ENCODE data around the gene TMEM51.

TMEM51 gene

GRCh38 chr1:15210651-15211375, 57.3 kb downstream of the TMEM51 start:
- Histone ChIP-seq H3K36me3 (ENCODE audit: control insufficient read depth, insufficient read depth, low read length) (no peaks in the 10 kb centered on the region), H3K9me3 (ENCODE audit: control insufficient read depth, insufficient read depth, low read length) (no peaks in the 10 kb centered on the region), H3K9ac (ENCODE audit: low read depth, low read length) (no peak overlapping the region), H3K4me3 (ENCODE audit: low read depth, low read length) (no peak overlapping the region), H3K27ac (ENCODE audit: low read depth, low read length) (no peak overlapping the region), H3K4me1 (ENCODE audit: control insufficient read depth, insufficient read depth, low read length) (peaks cover 30% of the 10 kb centered on the region), H3K27me3 (ENCODE audit: control insufficient read depth, insufficient read depth, low read length) (no peaks in the 10 kb centered on the region)

DNA sequence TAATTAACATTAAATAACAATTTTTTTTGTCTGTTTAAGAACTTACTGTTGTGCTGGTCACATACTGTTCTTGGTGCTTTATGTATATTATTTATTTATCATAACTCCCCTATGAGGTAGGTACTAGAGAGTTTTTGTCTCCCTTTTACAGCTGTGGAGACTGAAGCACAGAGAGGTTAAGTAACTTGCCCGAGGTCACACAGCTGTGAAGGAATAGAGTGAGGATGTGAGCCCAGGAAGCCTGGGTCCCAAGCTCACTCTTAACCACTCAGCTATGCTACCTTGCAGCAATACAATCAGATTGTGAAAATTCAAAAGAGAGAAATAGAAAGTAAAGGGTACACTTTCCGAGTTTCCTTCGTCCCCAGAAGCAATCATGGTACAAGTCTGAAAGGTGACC, 57.9 kb downstream of the TMEM51 start:
- Histone ChIP-seq H3K9me3 (ENCODE audit: control insufficient read depth, insufficient read depth, low read length) (no peaks in the 10 kb centered on the region), H3K9ac (ENCODE audit: low read depth, low read length) (no peak overlapping the region), H3K4me1 (ENCODE audit: control insufficient read depth, insufficient read depth, low read length) (peaks cover 24% of the 10 kb centered on the region), H3K36me3 (ENCODE audit: control insufficient read depth, insufficient read depth, low read length) (no peaks in the 10 kb centered on the region), H3K4me3 (ENCODE audit: low read depth, low read length) (no peak overlapping the region), H3K27ac (ENCODE audit: low read depth, low read length) (no peak overlapping the region), H3K27me3 (ENCODE audit: control insufficient read depth, insufficient read depth, low read length) (no peaks in the 10 kb centered on the region)

- Histone ChIP-seq H3K4me3 (ENCODE audit: low read depth, low read length) (no peak overlapping the region), H3K9me3 (ENCODE audit: control insufficient read depth, insufficient read depth, low read length) (no peaks in the 10 kb centered on the region), H3K36me3 (ENCODE audit: control insufficient read depth, insufficient read depth, low read length) (no peaks in the 10 kb centered on the region), H3K27ac (ENCODE audit: low read depth, low read length) (no peak overlapping the region), H3K9ac (ENCODE audit: low read depth, low read length) (no peak overlapping the region), H3K27me3 (ENCODE audit: control insufficient read depth, insufficient read depth, low read length) (no peaks in the 10 kb centered on the region), H3K4me1 (ENCODE audit: control insufficient read depth, insufficient read depth, low read length) (peaks cover 14% of the 10 kb centered on the region)
Measured at GRCh38 chr1:15212216-15212953, 58.8 kb downstream of the TMEM51 start.

DNA sequence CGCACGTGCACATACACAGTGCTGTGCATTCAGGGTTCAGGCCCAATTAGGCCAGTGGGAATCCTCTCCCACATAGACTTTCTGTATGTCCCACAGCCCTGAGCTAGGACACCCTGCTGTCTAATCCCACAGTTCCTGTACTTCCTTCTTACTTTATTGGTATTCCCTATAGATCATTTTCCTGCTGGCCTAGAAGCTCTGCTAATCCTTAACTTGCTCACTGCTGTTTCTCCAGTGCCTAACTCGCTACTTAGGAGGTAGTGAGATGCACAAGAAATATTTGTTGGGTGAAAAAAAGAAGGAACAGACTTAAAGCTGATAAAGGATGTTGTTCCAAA, 59.4 kb downstream of the TMEM51 start:
- Histone ChIP-seq H3K36me3 (ENCODE audit: control insufficient read depth, insufficient read depth, low read length) (no peaks in the 10 kb centered on the region; the same call in 1 of the 2 replicates), H3K4me1 (ENCODE audit: control insufficient read depth, insufficient read depth, low read length) (peaks cover 9% of the 10 kb centered on the region), H3K9ac (ENCODE audit: low read depth, low read length) (no peak overlapping the region), H3K27me3 (ENCODE audit: control insufficient read depth, insufficient read depth, low read length) (no peaks in the 10 kb centered on the region), H3K4me3 (ENCODE audit: low read depth, low read length) (no peak overlapping the region), H3K9me3 (ENCODE audit: control insufficient read depth, insufficient read depth, low read length) (no peaks in the 10 kb centered on the region), H3K27ac (ENCODE audit: low read depth, low read length) (no peak overlapping the region)

- Histone ChIP-seq H3K9ac (ENCODE audit: low read depth, low read length) (no peak overlapping the region), H3K27ac (ENCODE audit: low read depth, low read length) (no peak overlapping the region), H3K9me3 (ENCODE audit: control insufficient read depth, insufficient read depth, low read length) (0 out of 2 replicates have a peak, but pooled peaks cover under 1% of the 10 kb centered on the region), H3K27me3 (ENCODE audit: control insufficient read depth, insufficient read depth, low read length) (no peaks in the 10 kb centered on the region), H3K4me1 (ENCODE audit: control insufficient read depth, insufficient read depth, low read length) (peaks cover 6% of the 10 kb centered on the region; the same call in 1 of the 2 replicates), H3K4me3 (ENCODE audit: low read depth, low read length) (no peak overlapping the region), H3K36me3 (ENCODE audit: control insufficient read depth, insufficient read depth, low read length) (no peaks in the 10 kb centered on the region; the same call in 1 of the 2 replicates)
Measured at GRCh38 chr1:15213341-15213821, 59.8 kb downstream of the TMEM51 start.

DNA sequence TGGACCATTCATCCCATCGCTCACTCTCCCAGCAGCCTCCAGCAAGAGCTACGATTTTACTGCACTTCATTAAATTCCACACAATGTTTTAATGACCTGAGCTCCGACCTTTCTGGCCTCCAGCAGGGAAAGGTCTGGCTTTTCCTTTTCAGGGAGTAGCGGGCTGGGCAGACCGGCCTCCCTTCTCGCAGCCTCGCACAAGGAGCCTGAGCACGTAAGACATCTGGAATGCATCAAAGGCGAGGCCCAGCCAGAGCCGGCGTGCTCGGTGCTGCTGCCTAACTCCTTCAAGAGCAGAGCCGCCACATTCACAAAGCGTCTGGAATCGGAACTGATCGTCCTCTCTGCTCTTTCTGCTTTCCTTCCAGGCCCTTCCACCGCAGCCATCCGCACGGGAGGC, 61.0 kb downstream of the TMEM51 start:
- Histone ChIP-seq H3K9ac (ENCODE audit: low read depth, low read length) (no peak overlapping the region), H3K27me3 (ENCODE audit: control insufficient read depth, insufficient read depth, low read length) (no peaks in the 10 kb centered on the region), H3K4me3 (ENCODE audit: low read depth, low read length) (no peak overlapping the region), H3K9me3 (ENCODE audit: control insufficient read depth, insufficient read depth, low read length) (peaks cover 3% of the 10 kb centered on the region; the same call in 1 of the 2 replicates), H3K4me1 (ENCODE audit: control insufficient read depth, insufficient read depth, low read length) (peaks cover 6% of the 10 kb centered on the region; the same call in 1 of the 2 replicates), H3K27ac (ENCODE audit: low read depth, low read length) (no peak overlapping the region), H3K36me3 (ENCODE audit: control insufficient read depth, insufficient read depth, low read length) (peaks cover 9% of the 10 kb centered on the region)

DNA sequence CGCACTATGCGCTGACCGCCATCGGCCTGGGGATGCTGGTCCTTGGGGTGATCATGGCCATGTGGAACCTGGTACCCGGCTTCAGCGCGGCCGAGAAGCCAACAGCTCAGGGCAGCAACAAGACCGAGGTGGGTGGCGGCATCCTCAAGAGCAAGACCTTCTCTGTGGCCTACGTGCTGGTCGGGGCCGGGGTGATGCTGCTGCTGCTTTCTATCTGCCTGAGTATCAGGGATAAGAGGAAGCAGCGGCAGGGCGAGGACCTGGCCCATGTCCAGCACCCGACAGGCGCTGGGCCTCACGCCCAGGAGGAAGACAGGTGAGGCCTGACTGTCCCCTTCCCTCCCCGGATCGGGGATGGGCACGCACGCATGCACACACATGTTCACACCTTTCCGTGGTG, 61.6 kb downstream of the TMEM51 start:
- no peaks in the 10 kb centered on the region for H3K27me3 ChIP-seq (ENCODE audit: control insufficient read depth, insufficient read depth, low read length)
- peaks cover 6% of the 10 kb centered on the region; the same call in 1 of the 2 replicates for H3K4me1 ChIP-seq (ENCODE audit: control insufficient read depth, insufficient read depth, low read length)
- no peak overlapping the region for H3K9ac ChIP-seq (ENCODE audit: low read depth, low read length)
- no peak overlapping the region for H3K4me3 ChIP-seq (ENCODE audit: low read depth, low read length)
- H3K9me3 ChIP-seq (ENCODE audit: control insufficient read depth, insufficient read depth, low read length): peaks cover 3% of the 10 kb centered on the region; the same call in 1 of the 2 replicates
- H3K36me3 ChIP-seq (ENCODE audit: control insufficient read depth, insufficient read depth, low read length): peaks cover 13% of the 10 kb centered on the region
- H3K27ac ChIP-seq (ENCODE audit: low read depth, low read length): no peak overlapping the region

DNA sequence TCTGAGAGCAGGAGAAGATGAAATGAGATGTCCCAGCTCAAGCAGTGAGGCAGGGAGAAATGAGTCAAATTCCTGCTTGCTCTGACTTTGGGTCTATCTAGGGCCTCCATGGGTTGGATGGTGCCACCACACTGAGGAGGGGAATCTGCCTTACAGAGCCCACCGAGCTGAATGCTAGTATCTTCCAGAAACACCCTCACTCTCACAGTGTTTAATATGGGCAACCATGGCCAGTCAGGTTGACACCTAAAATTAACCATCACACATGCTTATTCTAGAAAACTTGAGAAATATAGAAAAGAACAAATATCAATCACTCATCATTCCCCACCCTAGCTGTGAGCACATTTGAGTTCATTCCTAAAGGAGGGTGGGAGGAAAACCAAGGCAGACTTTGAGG, 64.1 kb downstream of the TMEM51 start:
- Histone ChIP-seq H3K36me3 (ENCODE audit: control insufficient read depth, insufficient read depth, low read length) (peaks cover 17% of the 10 kb centered on the region), H3K9me3 (ENCODE audit: control insufficient read depth, insufficient read depth, low read length) (peaks cover 3% of the 10 kb centered on the region; the same call in 1 of the 2 replicates), H3K27ac (ENCODE audit: low read depth, low read length) (no peak overlapping the region), H3K4me3 (ENCODE audit: low read depth, low read length) (no peak overlapping the region), H3K9ac (ENCODE audit: low read depth, low read length) (no peak overlapping the region), H3K27me3 (ENCODE audit: control insufficient read depth, insufficient read depth, low read length) (no peaks in the 10 kb centered on the region), H3K4me1 (ENCODE audit: control insufficient read depth, insufficient read depth, low read length) (peaks cover 6% of the 10 kb centered on the region; the same call in 1 of the 2 replicates)

- H3K9me3 ChIP-seq (ENCODE audit: control insufficient read depth, insufficient read depth, low read length): peaks cover 3% of the 10 kb centered on the region; the same call in 1 of the 2 replicates
- H3K9ac ChIP-seq (ENCODE audit: low read depth, low read length): no peak overlapping the region
- no peaks in the 10 kb centered on the region for H3K27me3 ChIP-seq (ENCODE audit: control insufficient read depth, insufficient read depth, low read length)
- no peak overlapping the region for H3K4me3 ChIP-seq (ENCODE audit: low read depth, low read length)
- no peaks in the 10 kb centered on the region for H3K4me1 ChIP-seq (ENCODE audit: control insufficient read depth, insufficient read depth, low read length)
- peaks cover 17% of the 10 kb centered on the region for H3K36me3 ChIP-seq (ENCODE audit: control insufficient read depth, insufficient read depth, low read length)
- H3K27ac ChIP-seq (ENCODE audit: low read depth, low read length): no peak overlapping the region
Measured at GRCh38 chr1:15218287-15219279, 65.0 kb downstream of the TMEM51 start.

- Histone ChIP-seq H3K4me3 (ENCODE audit: low read depth, low read length) (no peak overlapping the region), H3K4me1 (ENCODE audit: control insufficient read depth, insufficient read depth, low read length) (no peaks in the 10 kb centered on the region), H3K27ac (ENCODE audit: low read depth, low read length) (no peak overlapping the region)
Measured at GRCh38 chr1:15219280-15220023, 65.9 kb downstream of the TMEM51 start.

More at GRCh38 chr1:15219280-15220023, 65.9 kb downstream of the TMEM51 start:
- peaks cover 3% of the 10 kb centered on the region; the same call in 1 of the 2 replicates for H3K9me3 ChIP-seq (ENCODE audit: control insufficient read depth, insufficient read depth, low read length)
- peaks cover 17% of the 10 kb centered on the region for H3K36me3 ChIP-seq (ENCODE audit: control insufficient read depth, insufficient read depth, low read length)
- no peak overlapping the region for H3K9ac ChIP-seq (ENCODE audit: low read depth, low read length)
- H3K27me3 ChIP-seq (ENCODE audit: control insufficient read depth, insufficient read depth, low read length): no peaks in the 10 kb centered on the region

Data from HUES48 (cell line).